IPS-NIHi11 (cell line): ENCODE results near the gene CARMIL3.

Source experiments
- DNase-seq: peaks from one replicate; pipeline ENCODE4 v3.0.0; 2012; ENCODE audit warnings: mixed read lengths, low spot score

Gene CARMIL3

GRCh38 chr14:24063263-24063836, 11.5 kb downstream of the CARMIL3 start:
- no peak for DNase-seq

DNA sequence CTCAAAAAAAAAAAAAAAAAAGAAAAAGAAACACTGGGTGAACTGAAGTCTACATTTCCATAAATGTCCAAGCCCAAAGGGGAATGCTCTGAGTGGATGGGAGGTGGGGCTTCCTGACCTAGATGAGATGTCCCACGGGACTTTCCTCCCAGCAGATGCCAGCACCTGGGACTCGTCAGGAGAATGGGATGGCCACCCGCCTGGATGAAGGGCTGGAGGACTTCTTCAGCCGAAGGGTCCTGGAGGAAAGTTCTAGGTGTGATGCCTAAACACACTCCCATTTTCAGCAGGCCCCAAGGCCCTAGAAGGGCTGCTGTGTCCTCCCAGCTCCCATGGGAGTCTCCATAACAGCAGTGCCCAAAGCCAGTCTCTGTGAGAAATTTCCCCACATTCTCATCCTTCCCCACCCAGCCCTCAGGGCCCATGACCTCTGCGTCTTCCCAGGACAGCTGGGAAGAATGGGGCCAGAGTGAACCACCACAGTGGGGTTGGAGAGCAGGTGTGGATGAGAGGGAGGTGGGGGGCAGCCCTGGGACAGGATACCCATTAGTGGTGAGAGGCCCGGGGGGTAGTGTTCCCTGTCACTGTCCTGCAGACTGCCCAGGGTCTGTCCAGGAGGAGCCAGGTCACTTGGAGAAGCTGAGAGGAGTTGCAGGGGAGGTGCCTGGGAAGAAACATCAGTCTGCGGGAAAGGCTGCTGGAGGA, 12.4 kb downstream of the CARMIL3 start:
- no peak for DNase-seq

DNA sequence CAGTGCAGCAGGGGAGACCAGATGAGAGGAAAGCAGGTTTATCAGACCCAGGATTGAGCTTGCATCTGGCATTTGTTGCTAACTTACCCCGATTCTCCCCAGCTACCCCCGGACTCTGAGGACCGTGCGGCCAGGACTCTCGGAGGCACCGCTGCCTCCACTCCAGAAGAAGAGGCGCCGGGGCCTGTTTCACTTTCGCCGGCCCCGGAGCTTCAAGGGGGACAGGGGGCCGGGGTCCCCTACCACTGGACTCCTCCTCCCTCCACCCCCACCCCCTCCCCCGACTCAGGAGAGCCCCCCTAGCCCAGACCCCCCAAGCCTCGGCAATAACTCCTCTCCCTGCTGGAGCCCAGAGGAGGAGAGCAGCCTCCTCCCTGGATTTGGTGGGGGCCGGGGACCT, 13.0 kb downstream of the CARMIL3 start:
- no peak for DNase-seq

GRCh38 chr14:24065408-24065807, 13.6 kb downstream of the CARMIL3 start:
- no peak for DNase-seq

DNA sequence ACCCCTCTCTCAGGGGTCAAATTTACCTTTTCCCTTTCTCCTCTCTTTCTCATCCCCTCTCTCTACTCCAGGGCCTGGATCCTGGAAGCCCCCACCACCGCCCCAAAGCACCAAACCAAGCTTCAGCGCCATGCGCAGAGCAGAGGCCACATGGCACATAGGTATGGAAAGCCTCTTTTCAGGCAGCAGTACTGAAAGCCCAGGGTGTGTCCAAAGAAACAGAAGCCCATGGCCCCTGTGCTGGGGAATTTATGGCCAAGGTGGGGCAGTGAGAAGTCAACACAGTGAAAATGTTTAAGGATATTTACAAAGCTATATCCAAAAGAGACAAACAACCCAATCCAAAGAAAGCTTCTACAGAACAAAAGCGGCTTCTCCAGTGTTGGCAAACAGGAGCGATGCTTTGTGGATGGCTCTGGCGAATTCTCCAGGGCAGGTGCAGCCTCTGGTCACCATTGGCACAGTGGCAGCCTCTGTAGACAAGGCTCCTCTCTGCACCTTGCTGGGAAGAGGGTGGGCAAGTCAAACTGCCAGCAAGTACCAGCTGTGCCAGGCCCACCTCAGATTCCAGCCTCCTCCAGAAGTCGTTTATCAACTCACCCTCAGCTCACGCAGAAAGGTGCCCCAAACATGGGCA, 14.8 kb downstream of the CARMIL3 start:
- no peak for DNase-seq

- DNase-seq: no peak
These were observed 15.6 kb downstream of the CARMIL3 start for GRCh38 chr14:24067133-24068082.

DNA sequence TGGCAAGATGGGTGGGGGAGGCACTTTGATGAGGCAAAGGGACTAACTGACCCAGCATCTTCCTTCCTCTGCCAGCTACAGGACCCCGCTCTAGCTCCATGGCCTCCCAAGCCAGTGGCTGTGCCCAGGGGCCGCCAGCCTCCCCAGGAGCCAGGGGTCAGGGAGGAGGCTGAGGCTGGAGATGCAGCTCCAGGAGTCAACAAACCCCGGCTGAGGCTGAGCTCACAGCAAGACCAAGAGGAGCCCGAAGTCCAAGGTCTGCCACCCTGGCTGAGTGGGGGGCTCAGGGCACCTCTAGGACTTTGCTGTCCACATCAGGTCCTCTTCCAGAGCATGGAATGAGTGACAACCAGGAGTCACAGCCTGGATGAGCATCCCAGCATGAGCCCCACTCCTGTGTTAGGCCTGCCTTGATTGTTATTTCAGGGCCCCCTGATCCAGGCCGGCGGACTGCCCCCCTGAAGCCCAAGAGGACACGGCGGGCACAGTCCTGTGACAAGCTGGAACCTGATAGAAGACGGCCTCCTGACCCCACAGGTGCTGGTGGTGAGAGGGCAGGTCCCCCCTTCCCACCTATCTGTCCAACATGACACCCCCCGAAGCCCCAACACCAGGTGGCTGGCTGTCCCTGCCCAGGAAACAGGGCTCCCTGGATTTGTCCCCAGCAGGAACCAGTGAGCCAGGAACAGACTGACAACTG, 17.1 kb downstream of the CARMIL3 start:
- DNase-seq: no peak

- no peak for DNase-seq
These were observed 17.6 kb downstream of the CARMIL3 start for GRCh38 chr14:24069411-24069735.

GRCh38 chr14:24070285-24071143, 18.7 kb downstream of the CARMIL3 start:
- DNase-seq: no peak

- DNase-seq: no peak
These were observed 19.4 kb downstream of the CARMIL3 start, which contains the start of gene CPNE6 for GRCh38 chr14:24071144-24071697. CPNE6 (plus strand) TSS chr14:24071562; CDS start chr14:24072937, 1,375 bp downstream.

DNA sequence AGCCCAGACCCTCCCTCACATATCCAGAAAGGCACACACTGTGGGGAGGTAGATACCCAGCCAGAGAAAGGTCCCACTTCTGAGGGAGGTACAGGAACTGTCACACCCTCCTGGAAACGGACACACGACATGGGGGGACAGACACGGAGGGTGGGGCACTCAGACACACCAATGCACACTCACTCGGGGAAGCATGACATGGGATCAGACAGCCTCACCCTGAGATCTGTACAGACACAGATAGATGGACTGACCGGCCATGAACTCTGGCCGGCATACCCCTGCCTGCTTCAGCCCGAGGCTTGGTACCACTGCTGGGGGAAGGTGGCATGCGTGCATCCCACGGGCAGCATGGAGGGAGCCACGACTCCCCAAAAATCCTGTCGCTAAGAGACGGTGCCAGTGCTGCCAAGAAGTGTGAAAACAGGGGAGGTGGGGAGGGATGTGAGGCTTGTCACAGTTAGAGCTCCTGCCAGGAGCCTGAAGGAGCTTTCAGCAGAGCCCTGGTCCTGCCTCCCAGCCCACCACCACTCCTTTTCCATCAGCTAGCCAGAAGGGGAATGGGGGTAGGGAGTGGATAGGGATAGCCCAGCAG, 20.1 kb downstream of the CARMIL3 start:
- DNase-seq: no peak

DNA sequence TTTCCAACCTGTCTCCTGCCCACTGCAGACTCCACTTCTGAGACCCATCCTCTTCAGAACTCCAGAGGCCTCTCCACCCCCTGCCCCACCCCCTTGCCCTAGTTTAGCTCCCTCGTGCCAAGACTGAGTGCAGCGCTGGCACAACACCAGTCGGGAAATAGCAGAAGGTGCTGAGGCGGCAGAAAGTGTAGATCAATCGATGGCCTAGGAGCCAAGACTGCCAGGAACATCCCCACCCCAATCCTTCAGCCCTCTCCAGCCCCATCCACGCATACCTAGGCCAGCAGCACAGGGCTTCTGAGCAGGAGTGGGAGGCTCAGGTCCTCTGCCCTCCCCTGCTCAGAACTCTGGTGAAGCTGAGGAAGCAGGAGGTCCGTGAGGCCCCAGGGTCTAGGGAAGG, 20.6 kb downstream of the CARMIL3 start:
- DNase-seq: no peak

- no peak for DNase-seq
These were observed 21.4 kb downstream of the CARMIL3 start for GRCh38 chr14:24072881-24073877.

GRCh38 chr14:24074625-24075484, 23.0 kb downstream of the CARMIL3 start:
- no peak for DNase-seq

DNA sequence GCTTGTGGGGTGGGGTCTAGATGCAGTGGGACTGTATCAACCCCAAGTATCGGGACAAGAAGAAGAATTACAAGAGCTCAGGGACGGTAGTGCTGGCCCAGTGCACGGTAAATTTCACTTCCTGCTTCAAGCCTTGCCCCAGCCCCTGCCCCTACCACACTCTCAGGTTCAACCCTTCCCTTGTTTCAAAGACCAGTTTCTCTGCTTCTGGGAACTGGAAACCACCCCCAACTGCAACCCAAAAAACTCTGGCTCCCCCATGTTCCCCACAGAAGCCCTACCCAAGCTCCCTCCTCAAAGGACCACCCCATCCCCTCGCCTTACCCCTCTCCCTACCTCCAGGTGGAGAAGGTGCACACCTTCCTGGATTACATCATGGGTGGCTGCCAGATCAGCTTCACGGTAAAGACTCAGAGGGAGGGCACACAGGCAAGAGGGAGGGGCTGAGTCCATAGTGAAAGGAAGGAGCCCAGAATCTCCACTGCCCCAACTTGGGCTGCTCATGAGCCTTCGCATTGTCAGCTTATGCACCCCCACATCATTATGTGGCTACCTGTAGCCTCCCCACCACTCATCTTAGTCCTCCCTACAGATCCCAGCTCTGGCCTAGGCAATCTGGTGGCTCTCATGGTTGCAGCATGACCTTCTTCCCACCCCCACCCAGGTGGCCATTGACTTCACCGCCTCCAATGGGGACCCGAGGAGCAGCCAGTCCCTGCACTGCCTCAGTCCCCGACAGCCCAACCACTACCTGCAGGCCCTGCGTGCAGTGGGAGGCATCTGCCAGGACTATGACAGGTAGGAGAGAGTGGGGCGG, 23.9 kb downstream of the CARMIL3 start:
- DNase-seq: no peak

GRCh38 chr14:24076302-24076601, 24.4 kb downstream of the CARMIL3 start:
- no peak for DNase-seq

GRCh38 chr14:24077086-24077485, 25.3 kb downstream of the CARMIL3 start:
- DNase-seq: no peak
